Lower lobe of right lung (tissue), 2 donors: ENCODE results near the gene KANK4. TPM values are rescaled to one million over a fixed set of nuclear protein-coding genes. Genes with fewer than 3 reads are reported as not detected.

Experiments
- ATAC-seq, 2 donors: fragments of 200-7000 bp; cut with Tn5 transposase; one replicate each; pipeline ENCODE4 v1.9.1; 2020 to 2022; ENCODE audit warnings: mild to moderate bottlenecking in 2 of 2, moderate library complexity in 2 of 2
- DNase-seq: peaks from one replicate; pipeline ENCODE4 v3.0.0-alpha.2; 2020
- H3K27ac ChIP-seq: fragments of 200-600 bp; one replicate; pipeline ENCODE4 v1.8.0; 2022
- H3K27me3 ChIP-seq: fragments of 200-600 bp; one replicate; pipeline ENCODE4 v1.8.0; 2022; ENCODE audit warnings: low read depth
- H3K36me3 ChIP-seq: fragments of 200-600 bp; one replicate; pipeline ENCODE4 v1.8.0; 2022; ENCODE audit warnings: mild to moderate bottlenecking
- H3K4me1 ChIP-seq: fragments of 200-600 bp; one replicate; pipeline ENCODE4 v1.8.0; 2022
- H3K4me3 ChIP-seq: fragments of 200-600 bp; one replicate; pipeline ENCODE4 v1.8.0; 2022; ENCODE audit warnings: mild to moderate bottlenecking
- H3K9me3 ChIP-seq: fragments of 200-600 bp; one replicate; pipeline ENCODE4 v1.8.0; 2022
- CTCF ChIP-seq: fragments of 200-600 bp; IDR thresholded peaks from one replicate; pipeline ENCODE4 v1.8.0; 2022; ENCODE audit warnings: antibody characterized with exemption, mild to moderate bottlenecking
- intact Hi-C: fragments of 100-400 bp; cut with DNase I; formaldehyde crosslinking; loops from one replicate; pipeline ENCODE4 v1.11.0; 2022
- total RNA-seq: library from RNA; stranded (reverse); fragmentation: NEBNext Ultra II Directional; extraction: Animal tissue kit (Norgen Biotek cat#: 25700); gene quantifications from one replicate; pipeline ENCODE4 v1.2.1, GENCODE V29; 2021
- donor health status: DM: no; HTN: yes; CAD: no; lungs with severe emphysema.

KANK4 gene
- total RNA-seq, 1 donor from 2014 or later = 4.4 TPM

- ATAC-seq (no peak), DNase-seq (no peak)
- no peak overlapping the region for H3K4me3 ChIP-seq
- intact Hi-C loops = no loop called here
- H3K36me3 ChIP-seq = no peaks in the 10 kb centered on the region
- H3K27ac ChIP-seq = no peak overlapping the region
- H3K9me3 ChIP-seq = peaks cover 6% of the 10 kb centered on the region
- no peaks in the 10 kb centered on the region for H3K4me1 ChIP-seq
- no peaks in the 10 kb centered on the region for H3K27me3 ChIP-seq
- TF ChIP-seq CTCF = no peak
Observed at GRCh38 chr1:62207187-62207586, 112.0 kb downstream of the KANK4 start.

- Histone ChIP-seq H3K27me3 (peaks cover 26% of the 10 kb centered on the region), H3K4me3 (no peak overlapping the region), H3K36me3 (no peaks in the 10 kb centered on the region), H3K27ac (no peak overlapping the region), H3K4me1 (no peaks in the 10 kb centered on the region), H3K9me3 (no peaks in the 10 kb centered on the region)
- ATAC-seq (no peak), DNase-seq (no peak)
- TF ChIP-seq CTCF = no peak
- intact Hi-C loops = no loop called here
Observed at GRCh38 chr1:62198781-62199125, 120.5 kb downstream of the KANK4 start.

DNA sequence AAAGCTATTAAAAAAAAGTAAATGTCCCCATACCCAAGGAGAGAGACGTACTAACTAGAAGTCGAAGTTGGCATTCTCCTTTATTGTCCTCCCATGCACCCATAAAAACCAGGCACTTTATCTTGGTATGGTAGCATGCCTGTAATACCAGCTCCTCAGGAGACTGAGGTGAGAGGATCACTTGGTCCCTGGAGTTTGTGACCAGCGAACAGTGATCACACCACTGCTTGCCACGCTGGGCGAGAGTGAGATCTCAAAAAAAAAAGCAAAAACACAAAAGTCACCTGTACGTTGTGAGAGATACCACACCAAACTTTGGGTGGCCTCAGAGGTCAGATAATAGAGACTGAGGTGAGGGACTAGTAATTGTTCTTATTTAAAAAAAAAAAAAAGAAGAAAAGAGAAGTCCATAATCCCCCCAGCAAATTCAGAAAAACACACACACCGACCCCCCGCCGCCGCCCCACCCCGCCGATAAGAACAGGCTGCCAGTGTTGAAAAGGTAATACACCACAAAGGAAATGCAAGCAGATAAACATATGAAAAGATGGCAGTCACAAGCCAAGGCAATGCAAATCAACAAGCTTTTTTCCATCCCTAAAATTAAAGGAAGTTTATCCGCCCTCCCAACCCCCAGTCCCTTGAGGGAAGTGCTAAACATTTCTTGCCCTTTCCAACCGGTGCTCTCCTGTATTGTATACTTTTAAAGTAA is 121.0 kb downstream of the KANK4 start:
- TF ChIP-seq CTCF = no peak
- Histone ChIP-seq H3K36me3 (no peaks in the 10 kb centered on the region), H3K9me3 (no peaks in the 10 kb centered on the region), H3K4me1 (no peaks in the 10 kb centered on the region), H3K27me3 (peaks cover 27% of the 10 kb centered on the region), H3K27ac (no peak overlapping the region), H3K4me3 (no peak overlapping the region)
- ATAC-seq (no peak), DNase-seq (no peak)
- intact Hi-C loops = no loop called here

- Histone ChIP-seq H3K9me3 (no peaks in the 10 kb centered on the region), H3K4me3 (no peak overlapping the region), H3K4me1 (no peaks in the 10 kb centered on the region), H3K36me3 (no peaks in the 10 kb centered on the region), H3K27ac (no peak overlapping the region), H3K27me3 (peaks cover 27% of the 10 kb centered on the region)
- no peak for ATAC-seq
- intact Hi-C loops = no loop called here
- TF ChIP-seq CTCF = no peak
- no peak for DNase-seq
Observed at GRCh38 chr1:62196086-62196690, 123.0 kb downstream of the KANK4 start.

- Histone ChIP-seq H3K4me1 (no peaks in the 10 kb centered on the region), H3K27ac (no peak within 1 kb of the TSS), H3K36me3 (no peaks in the 10 kb centered on the region), H3K9me3 (no peaks in the 10 kb centered on the region), H3K27me3 (peaks cover 27% of the 10 kb centered on the region), H3K4me3 (peak within 1 kb of the TSS; percentile 39)
- intact Hi-C loops = no loop called here
- TF ChIP-seq CTCF = no peak
- DNase-seq (no peak), ATAC-seq (peak; percentile 48 to 56)
Observed at GRCh38 chr1:62194651-62195544, 124.3 kb downstream of the KANK4 start, which contains the start of gene L1TD1. TSS of gene L1TD1 (plus strand) at chr1:62194849. CDS start at chr1:62206629, 11,780 bp downstream.
